Smooth muscle cell (in vitro differentiated cells): ENCODE data around the gene BNIP5. TPM values are rescaled to one million over a fixed set of nuclear protein-coding genes. Genes with fewer than 3 reads are reported as not detected.

Experiments used
- DNase-seq: peaks from one replicate; lab custom pipeline; 2025; ENCODE audit not compliant: unreplicated experiment; lab: John Stamatoyannopoulos, UW
- H2AFZ ChIP-seq: fragments of 200-600 bp; sonication (generic); 2 replicates; pipeline ENCODE4 v1.6.0; 2016; ENCODE audit warnings: antibody characterized with exemption, low read depth, mild to moderate bottlenecking
- H3F3A ChIP-seq: fragments of 200-600 bp; sonication (generic); 2 replicates; pipeline ENCODE4 v1.6.0; 2017; ENCODE audit warnings: antibody characterized with exemption, low read depth
- H3K27ac ChIP-seq: fragments of 200-600 bp; sonication (generic); 2 replicates; pipeline ENCODE4 v1.5.1; 2016; ENCODE audit warnings: low read depth, mild to moderate bottlenecking
- H3K27me3 ChIP-seq: fragments of 200-600 bp; sonication (generic); 2 replicates; pipeline ENCODE4 v1.6.1; 2016; ENCODE audit warnings: low read depth, mild to moderate bottlenecking
- H3K36me3 ChIP-seq: fragments of 200-600 bp; sonication (generic); 2 replicates; pipeline ENCODE4 v1.5.1; 2016; ENCODE audit warnings: low read depth
- H3K4me1 ChIP-seq: fragments of 200-600 bp; sonication (generic); 2 replicates; pipeline ENCODE4 v1.5.1; 2016; ENCODE audit warnings: low read depth
- H3K4me2 ChIP-seq: fragments of 200-600 bp; sonication (generic); 2 replicates; pipeline ENCODE4 v1.6.0; 2016; ENCODE audit warnings: mild to moderate bottlenecking
- H3K4me3 ChIP-seq: fragments of 200-600 bp; sonication (generic); 2 replicates; pipeline ENCODE4 v1.5.1; 2016; ENCODE audit warnings: mild to moderate bottlenecking
- H3K79me2 ChIP-seq: fragments of 200-600 bp; sonication (generic); 2 replicates; pipeline ENCODE4 v1.6.0; 2016; ENCODE audit warnings: low read depth, mild to moderate bottlenecking
- H3K9ac ChIP-seq: fragments of 200-600 bp; sonication (generic); 2 replicates; pipeline ENCODE4 v1.6.0; 2016; ENCODE audit warnings: low read depth
- H3K9me3 ChIP-seq: fragments of 200-600 bp; sonication (generic); replicated peaks from 2 replicates; pipeline ENCODE4 v1.5.1; 2016; ENCODE audit warnings: low read depth
- H4K20me1 ChIP-seq: fragments of 200-600 bp; sonication (generic); 2 replicates; pipeline ENCODE4 v1.6.0; 2016; ENCODE audit warnings: low read depth
- WGBS: methylation state at CpG from one replicate; pipeline ENCODE4 v1.1.7; 2016; ENCODE audit warnings: low lambda C conversion rate; 5-methylcytosine and 5-hydroxymethylcytosine counted together
- polyA plus RNA-seq: library from polyadenylated mRNA; unstranded; fragments of >200 nt; fragmentation: Nextera tagmentation; extraction: Ambion mirVana; gene quantifications from 2 replicates; pipeline ENCODE4 v1.2.1, GENCODE V29; 2016
- total RNA-seq: library from RNA; depleted of rRNA; stranded (reverse); fragments of >200 nt; gene quantifications from 2 replicates; pipeline ENCODE4 v1.2.3, GENCODE V29; 2014
- TF ChIP-seq, protein P1 (sequence below): fragments of 200-600 bp; sonication (generic); IDR thresholded peaks from 2 replicates; pipeline ENCODE4 v1.5.1; 2017; ENCODE audit warnings: borderline replicate concordance, mild to moderate bottlenecking, antibody characterized with exemption; ENCODE audit not compliant: insufficient read depth, poor library complexity, severe bottlenecking

BNIP5 gene
- total and polyA plus RNA-seq, 2 experiments from 2014 or later: not detected

DNA sequence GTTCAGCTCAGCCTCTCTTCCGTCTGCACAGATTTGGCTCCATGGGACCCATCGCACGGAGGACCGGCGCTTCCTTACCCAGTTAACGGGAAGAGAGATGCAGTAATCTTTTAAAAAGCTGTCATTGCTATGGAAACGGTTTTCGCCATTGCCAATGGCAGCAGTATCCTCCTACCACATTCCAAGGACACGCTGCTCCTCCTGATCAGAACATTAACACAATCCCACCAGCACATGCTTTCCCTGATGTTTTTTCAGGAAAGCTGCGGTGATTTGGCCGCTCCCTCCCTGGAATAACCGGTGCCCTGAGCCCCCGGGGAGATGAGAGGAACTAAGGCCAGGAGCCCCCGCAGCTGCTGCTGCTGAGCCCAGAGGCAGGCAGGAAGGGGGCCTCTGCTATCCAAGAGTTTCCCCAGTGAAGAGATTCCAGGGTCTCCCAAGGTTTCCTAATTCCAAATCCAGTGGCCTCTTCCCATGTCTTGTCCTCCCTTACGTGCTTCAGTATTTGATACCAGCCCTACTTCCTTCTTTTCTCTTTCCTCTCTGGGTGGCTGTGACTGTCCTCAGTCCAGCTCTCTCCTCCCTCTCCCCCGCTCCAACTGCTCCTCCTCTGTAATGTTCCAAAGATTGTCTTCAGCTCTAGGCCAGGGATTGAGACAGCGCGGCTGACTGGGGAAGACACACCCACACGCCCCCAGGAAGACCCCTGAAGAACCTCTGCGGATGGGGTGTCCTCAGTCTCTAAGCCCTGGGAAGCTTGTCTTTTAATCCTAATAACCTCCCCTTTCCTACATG is 2.6 kb downstream of the BNIP5 start:
- H3K9me3 ChIP-seq: no peaks in the 10 kb centered on the region
- peaks cover 7% of the 10 kb centered on the region for H3F3A ChIP-seq
- no peak overlapping the region for H2AFZ ChIP-seq
- peak overlapping the region; percentile 30 for H3K4me3 ChIP-seq
- H3K4me2 ChIP-seq: peak overlapping the region; percentile 20
- H4K20me1 ChIP-seq: no peaks in the 10 kb centered on the region
- DNase-seq: no peak
- H3K9ac ChIP-seq: no peak overlapping the region
- no peaks in the 10 kb centered on the region for H3K79me2 ChIP-seq
- TF ChIP-seq, protein P1, sequence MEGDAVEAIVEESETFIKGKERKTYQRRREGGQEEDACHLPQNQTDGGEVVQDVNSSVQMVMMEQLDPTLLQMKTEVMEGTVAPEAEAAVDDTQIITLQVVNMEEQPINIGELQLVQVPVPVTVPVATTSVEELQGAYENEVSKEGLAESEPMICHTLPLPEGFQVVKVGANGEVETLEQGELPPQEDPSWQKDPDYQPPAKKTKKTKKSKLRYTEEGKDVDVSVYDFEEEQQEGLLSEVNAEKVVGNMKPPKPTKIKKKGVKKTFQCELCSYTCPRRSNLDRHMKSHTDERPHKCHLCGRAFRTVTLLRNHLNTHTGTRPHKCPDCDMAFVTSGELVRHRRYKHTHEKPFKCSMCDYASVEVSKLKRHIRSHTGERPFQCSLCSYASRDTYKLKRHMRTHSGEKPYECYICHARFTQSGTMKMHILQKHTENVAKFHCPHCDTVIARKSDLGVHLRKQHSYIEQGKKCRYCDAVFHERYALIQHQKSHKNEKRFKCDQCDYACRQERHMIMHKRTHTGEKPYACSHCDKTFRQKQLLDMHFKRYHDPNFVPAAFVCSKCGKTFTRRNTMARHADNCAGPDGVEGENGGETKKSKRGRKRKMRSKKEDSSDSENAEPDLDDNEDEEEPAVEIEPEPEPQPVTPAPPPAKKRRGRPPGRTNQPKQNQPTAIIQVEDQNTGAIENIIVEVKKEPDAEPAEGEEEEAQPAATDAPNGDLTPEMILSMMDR: no peak
- H3K4me1 ChIP-seq: peaks cover 6% of the 10 kb centered on the region
- WGBS: 40% methylated on average over 20 of the region's 20 CpGs
- no peaks in the 10 kb centered on the region for H3K36me3 ChIP-seq
- H3K27me3 ChIP-seq: no peaks in the 10 kb centered on the region
- H3K27ac ChIP-seq: no peak overlapping the region

DNA sequence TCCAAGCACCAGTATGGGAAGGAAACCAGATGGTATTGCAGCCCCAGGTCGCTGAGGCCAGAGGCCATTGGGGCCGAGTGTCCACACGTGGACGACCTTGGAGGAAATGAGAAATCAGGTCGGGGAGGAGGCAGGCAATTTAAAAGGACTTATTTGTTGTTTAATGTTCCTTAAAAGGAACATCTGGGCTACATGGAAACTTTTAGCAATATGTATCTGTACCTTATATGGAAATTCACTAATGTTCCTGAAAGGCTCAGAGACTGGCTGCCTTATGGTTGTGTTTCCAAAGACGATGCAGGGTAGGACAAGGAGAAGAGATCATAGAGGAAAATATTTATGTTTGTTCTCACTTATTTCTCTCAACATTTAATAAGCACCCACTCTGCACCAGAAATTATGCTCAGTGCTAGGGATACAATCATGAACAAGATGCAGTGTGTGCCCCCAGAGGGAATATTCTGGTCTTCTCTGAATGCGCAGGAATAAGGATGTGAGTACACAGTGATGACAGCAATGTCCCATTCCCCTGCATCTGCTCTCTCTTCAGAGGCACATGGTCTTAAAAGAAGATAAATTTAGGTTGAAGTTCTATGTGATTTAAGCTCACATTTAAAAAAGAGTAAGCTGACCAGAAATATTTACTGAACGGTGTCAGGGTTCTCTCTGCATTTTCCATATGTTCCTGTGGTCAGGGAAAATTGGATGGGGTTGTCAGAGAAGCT is 3.4 kb downstream of the BNIP5 start:
- no peak overlapping the region for H3K27ac ChIP-seq
- TF ChIP-seq, protein P1: no peak
- 69% methylated on average over 8 of the region's 8 CpGs for WGBS
- H3K4me3 ChIP-seq: no peak overlapping the region
- peaks cover 6% of the 10 kb centered on the region for H3K4me1 ChIP-seq
- H3K27me3 ChIP-seq: no peaks in the 10 kb centered on the region
- H3K79me2 ChIP-seq: no peaks in the 10 kb centered on the region
- no peak overlapping the region for H3K9ac ChIP-seq
- peak overlapping the region; percentile 20 for H3K4me2 ChIP-seq
- H3F3A ChIP-seq: peaks cover 7% of the 10 kb centered on the region
- no peaks in the 10 kb centered on the region for H4K20me1 ChIP-seq
- no peak overlapping the region for H2AFZ ChIP-seq
- no peaks in the 10 kb centered on the region for H3K9me3 ChIP-seq
- no peak for DNase-seq
- no peaks in the 10 kb centered on the region for H3K36me3 ChIP-seq

DNA sequence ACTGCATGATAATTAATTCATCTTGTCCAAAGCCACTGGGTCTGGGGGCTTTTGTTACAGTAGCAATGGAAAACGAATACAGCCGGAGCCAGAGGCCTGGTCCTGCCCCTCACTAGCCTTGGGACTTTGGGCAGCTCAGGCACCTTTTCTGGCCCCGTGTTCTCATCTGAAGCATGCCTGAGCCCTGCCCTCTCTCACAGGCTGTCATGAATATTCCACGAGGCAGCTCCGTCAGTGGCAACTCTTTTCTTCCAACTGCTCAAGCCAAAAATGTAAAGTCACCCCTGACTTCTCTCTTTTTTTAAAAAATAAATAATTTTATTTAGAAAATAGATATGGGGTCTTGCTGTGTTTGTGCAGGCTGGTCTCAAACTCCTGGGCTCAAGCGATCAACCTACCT is 5.3 kb downstream of the BNIP5 start:
- Histone ChIP-seq H3K4me2 (no peak overlapping the region), H2AFZ (no peak overlapping the region), H3K79me2 (no peaks in the 10 kb centered on the region), H3K4me1 (peaks cover 6% of the 10 kb centered on the region), H3K9ac (no peak overlapping the region), H3K27ac (no peak overlapping the region), H3F3A (peaks cover 11% of the 10 kb centered on the region), H4K20me1 (no peaks in the 10 kb centered on the region), H3K27me3 (no peaks in the 10 kb centered on the region), H3K4me3 (no peak overlapping the region), H3K9me3 (no peaks in the 10 kb centered on the region), H3K36me3 (no peaks in the 10 kb centered on the region)
- no peak for DNase-seq
- 93% methylated on average over 6 of the region's 6 CpGs for WGBS
- TF ChIP-seq, protein P1: no peak
